DND-41 (cell line): ENCODE results near the gene ATG9B.

Source experiments
- ATAC-seq: fragments of 200-7000 bp; cut with Tn5 transposase; 3 replicates; pipeline ENCODE4 v1.9.1; 2021; ENCODE audit warnings: low read depth; ENCODE audit not compliant: insufficient read depth
- DNase-seq: peaks from one replicate; pipeline ENCODE4 v3.0.0-alpha.2; 2020
- H2AFZ ChIP-seq: 2 replicates; pipeline ENCODE4 v1.6.0; 2012; ENCODE audit warnings: low read depth, low read length
- H3K27ac ChIP-seq: 2 replicates; pipeline ENCODE4 v1.5.1; 2012; ENCODE audit warnings: low read length, inconsistent platforms
- H3K27me3 ChIP-seq: fragments of 200-600 bp; sonication (generic); 2 replicates; pipeline ENCODE4 v1.6.0; 2012; ENCODE audit warnings: low read length, mild to moderate bottlenecking, inconsistent platforms; ENCODE audit not compliant: insufficient read depth, poor library complexity
- H3K36me3 ChIP-seq: 2 replicates; pipeline ENCODE4 v1.5.1; 2012; ENCODE audit warnings: low read length, inconsistent platforms; ENCODE audit not compliant: insufficient read depth
- H3K4me1 ChIP-seq: 2 replicates; pipeline ENCODE4 v1.5.1; 2012; ENCODE audit warnings: mild to moderate bottlenecking, low read length; ENCODE audit not compliant: insufficient read depth
- H3K4me2 ChIP-seq: 2 replicates; pipeline ENCODE4 v1.6.0; 2012; ENCODE audit warnings: mild to moderate bottlenecking, moderate library complexity, low read length, inconsistent platforms; ENCODE audit not compliant: insufficient read depth
- H3K4me3 ChIP-seq, 2 experiments: fragments of 200-600 bp in 1 of 2; shearing (Covaris generic) in 1 of 2; 2 replicates each; pipeline ENCODE4 v1.5.1; 2012 to 2016; ENCODE audit warnings: inconsistent platforms in 2 of 2, low read length in 2 of 2, mild to moderate bottlenecking in 2 of 2, low read depth in 1 of 2, moderate library complexity in 1 of 2
- H3K79me2 ChIP-seq: 2 replicates; pipeline ENCODE4 v1.6.0; 2012; ENCODE audit warnings: low read length, inconsistent platforms; ENCODE audit not compliant: insufficient read depth
- H3K9ac ChIP-seq: 2 replicates; pipeline ENCODE4 v1.6.0; 2012; ENCODE audit warnings: low read depth, mild to moderate bottlenecking, inconsistent platforms, low read length, moderate library complexity
- H3K9me3 ChIP-seq: 2 replicates; pipeline ENCODE4 v1.5.1; 2012; ENCODE audit warnings: low read length, moderate library complexity, mild to moderate bottlenecking, inconsistent platforms; ENCODE audit not compliant: insufficient read depth, severe bottlenecking
- H4K20me1 ChIP-seq: 2 replicates; pipeline ENCODE4 v1.6.0; 2012; ENCODE audit warnings: low read length; ENCODE audit not compliant: insufficient read depth
- CTCF ChIP-seq: IDR thresholded peaks from 2 replicates; pipeline ENCODE4 v1.5.1; 2012; ENCODE audit warnings: borderline replicate concordance, low read length, moderate library complexity, mild to moderate bottlenecking; ENCODE audit not compliant: poor library complexity, severe bottlenecking; ENCODE audit errors: extremely low read depth
- EZH2 ChIP-seq: IDR thresholded peaks from 3 replicates; pipeline ENCODE4 v1.6.1; 2012; ENCODE audit warnings: borderline replicate concordance, low read depth, mild to moderate bottlenecking, moderate library complexity, low read length, inconsistent platforms; ENCODE audit not compliant: severe bottlenecking

The ATG9B gene

GRCh38 chr7:150990416-150991186, 33.7 kb downstream of the ATG9B start, which contains the start of gene NOS3:
Gene NOS3 (plus strand): TSS chr7:150991017. CDS start chr7:150993804, 2,787 bp downstream.
- H3K79me2 ChIP-seq = no peaks in the 10 kb centered on the region
- no peak for ATAC-seq
- H3K4me1 ChIP-seq = peaks cover 11% of the 10 kb centered on the region
- H3K9ac ChIP-seq = no peak within 1 kb of the TSS
- peaks cover 13% of the 10 kb centered on the region for H3K27me3 ChIP-seq
- H3K4me3 ChIP-seq = no peak within 1 kb of the TSS
- H3K27ac ChIP-seq = no peak within 1 kb of the TSS
- no peak within 1 kb of the TSS for H2AFZ ChIP-seq
- H4K20me1 ChIP-seq = peaks cover 9% of the 10 kb centered on the region
- no peaks in the 10 kb centered on the region for H3K36me3 ChIP-seq
- H3K9me3 ChIP-seq = no peaks in the 10 kb centered on the region
- H3K4me2 ChIP-seq = no peak within 1 kb of the TSS
- DNase-seq = no peak
- no peak for TF ChIP-seq CTCF
- TF ChIP-seq EZH2 = no peak

GRCh38 chr7:150989456-150989855, 34.8 kb downstream of the ATG9B start:
- Histone ChIP-seq H3K9me3 (no peaks in the 10 kb centered on the region), H3K79me2 (no peaks in the 10 kb centered on the region), H4K20me1 (peaks cover 9% of the 10 kb centered on the region), H2AFZ (no peak overlapping the region), H3K36me3 (no peaks in the 10 kb centered on the region), H3K4me3 (no peak overlapping the region), H3K27me3 (peaks cover 13% of the 10 kb centered on the region), H3K9ac (no peak overlapping the region), H3K27ac (no peak overlapping the region), H3K4me2 (no peak overlapping the region), H3K4me1 (peaks cover 11% of the 10 kb centered on the region)
- no peak for ATAC-seq
- TF ChIP-seq CTCF (no peak), EZH2 (no peak)
- DNase-seq = no peak

GRCh38 chr7:150988230-150989226, 35.8 kb downstream of the ATG9B start:
- no peaks in the 10 kb centered on the region for H3K9me3 ChIP-seq
- H3K4me1 ChIP-seq = peaks cover 11% of the 10 kb centered on the region
- no peaks in the 10 kb centered on the region for H3K79me2 ChIP-seq
- peak overlapping the region; percentile 51 for H3K4me2 ChIP-seq
- no peak overlapping the region for H2AFZ ChIP-seq
- H4K20me1 ChIP-seq = peaks cover 9% of the 10 kb centered on the region
- ATAC-seq (peak; percentile 84), DNase-seq (peak; percentile 76)
- H3K4me3 ChIP-seq = peak overlapping the region in 1 of 2 experiments; percentile 25; a peak in 1 of 4 replicates
- H3K36me3 ChIP-seq = no peaks in the 10 kb centered on the region
- TF ChIP-seq EZH2 (no peak), CTCF (peak; percentile 90)
- no peak overlapping the region for H3K9ac ChIP-seq
- H3K27me3 ChIP-seq = peaks cover 13% of the 10 kb centered on the region
- H3K27ac ChIP-seq = no peak overlapping the region
